Activated CD4-positive, alpha-beta T cell treated with anti-CD3 and anti-CD28 coated beads, Interleukin-2, Interleukin-6, amounts not matched to agents 100 ng/mL and 50 ng/mL, durations not matched to agents 16 hours and 8 hours (primary cell): Measurements from ENCODE around the gene GBF1.
"Not testable (repeated sequence)": the region's sequence is repeated elsewhere in the genome, so short reads cannot be mapped to it uniquely, and the experiment has no call there.

Experiments used
- DNase-seq: peaks from one replicate; pipeline ENCODE4 v3.0.0-alpha.2; 2020

GBF1 gene

GRCh38 chr10:102275343-102275742 lies 30.0 kb downstream of the GBF1 start:
- no peak for DNase-seq

- DNase-seq: no peak
These were observed 33.8 kb downstream of the GBF1 start for GRCh38 chr10:102279104-102279503.

- no peak for DNase-seq
These were observed 35.2 kb downstream of the GBF1 start for GRCh38 chr10:102280397-102281101.

- DNase-seq: no peak
These were observed 35.8 kb downstream of the GBF1 start for GRCh38 chr10:102281102-102281487.

GRCh38 chr10:102283488-102283887 lies 38.2 kb downstream of the GBF1 start:
- no peak for DNase-seq

GRCh38 chr10:102283890-102284289 lies 38.6 kb downstream of the GBF1 start:
- DNase-seq: no peak

GRCh38 chr10:102284531-102284930 lies 39.2 kb downstream of the GBF1 start:
- DNase-seq: no peak

GRCh38 chr10:102285133-102285532 lies 39.8 kb downstream of the GBF1 start:
- peak; percentile 45 for DNase-seq

GRCh38 chr10:102286216-102286615 lies 40.9 kb downstream of the GBF1 start:
- DNase-seq: no peak

- no peak for DNase-seq
These were observed 42.2 kb downstream of the GBF1 start for GRCh38 chr10:102287538-102287937.

- no peak for DNase-seq
These were observed 42.7 kb downstream of the GBF1 start for GRCh38 chr10:102287991-102288390.

GRCh38 chr10:102289356-102289755 lies 44.0 kb downstream of the GBF1 start:
- DNase-seq: no peak

GRCh38 chr10:102289840-102290239 lies 44.5 kb downstream of the GBF1 start:
- DNase-seq: no peak

- no peak for DNase-seq
These were observed 46.0 kb downstream of the GBF1 start for GRCh38 chr10:102291221-102291905.

GRCh38 chr10:102297101-102297500 lies 51.8 kb downstream of the GBF1 start:
- DNase-seq: no peak

- DNase-seq: no peak
These were observed 53.6 kb downstream of the GBF1 start for GRCh38 chr10:102298899-102299298.

GRCh38 chr10:102299873-102300272 lies 54.5 kb downstream of the GBF1 start:
- DNase-seq: no peak

GRCh38 chr10:102300278-102300843 lies 55.0 kb downstream of the GBF1 start:
- no peak for DNase-seq

GRCh38 chr10:102300912-102301311 lies 55.6 kb downstream of the GBF1 start:
- not testable (repeated sequence) for DNase-seq

- DNase-seq: not testable (repeated sequence)
These were observed 56.0 kb downstream of the GBF1 start for GRCh38 chr10:102301332-102301731.

GRCh38 chr10:102302611-102303010 lies 57.3 kb downstream of the GBF1 start:
- no peak for DNase-seq

- no peak for DNase-seq
These were observed 60.7 kb downstream of the GBF1 start for GRCh38 chr10:102306006-102306405.

- no peak for DNase-seq
These were observed 61.4 kb downstream of the GBF1 start for GRCh38 chr10:102306710-102307109.

- not testable (repeated sequence) for DNase-seq
These were observed 63.0 kb downstream of the GBF1 start for GRCh38 chr10:102308318-102308717.
